Activated gamma-delta T cell (primary cell): ENCODE data around the gene MB21D2.
"Not testable (repeated sequence)": the region's sequence is repeated elsewhere in the genome, so short reads cannot be mapped to it uniquely, and the experiment has no call there.

Experiments used
- DNase-seq: peaks from one replicate; lab custom pipeline; 2025; lab: John Stamatoyannopoulos, UW
- total RNA-seq, 2 donors: gene quantifications; one replicate each; lab custom pipeline; 2026; lab: John Stamatoyannopoulos, UW

The MB21D2 gene, protein sequence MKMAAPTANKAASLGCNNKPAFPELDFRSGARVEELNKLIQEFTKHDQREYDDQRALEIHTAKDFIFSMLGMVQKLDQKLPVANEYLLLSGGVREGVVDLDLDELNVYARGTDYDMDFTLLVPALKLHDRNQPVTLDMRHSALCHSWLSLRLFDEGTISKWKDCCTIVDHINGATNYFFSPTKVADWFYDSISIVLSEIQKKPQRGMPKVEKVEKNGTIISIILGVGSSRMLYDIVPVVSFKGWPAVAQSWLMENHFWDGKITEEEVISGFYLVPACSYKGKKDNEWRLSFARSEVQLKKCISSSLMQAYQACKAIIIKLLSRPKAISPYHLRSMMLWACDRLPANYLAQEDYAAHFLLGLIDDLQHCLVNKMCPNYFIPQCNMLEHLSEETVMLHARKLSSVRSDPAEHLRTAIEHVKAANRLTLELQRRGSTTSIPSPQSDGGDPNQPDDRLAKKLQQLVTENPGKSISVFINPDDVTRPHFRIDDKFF
- total RNA-seq = 5.6 to 6.9 reads per million in 2 donors

DNA sequence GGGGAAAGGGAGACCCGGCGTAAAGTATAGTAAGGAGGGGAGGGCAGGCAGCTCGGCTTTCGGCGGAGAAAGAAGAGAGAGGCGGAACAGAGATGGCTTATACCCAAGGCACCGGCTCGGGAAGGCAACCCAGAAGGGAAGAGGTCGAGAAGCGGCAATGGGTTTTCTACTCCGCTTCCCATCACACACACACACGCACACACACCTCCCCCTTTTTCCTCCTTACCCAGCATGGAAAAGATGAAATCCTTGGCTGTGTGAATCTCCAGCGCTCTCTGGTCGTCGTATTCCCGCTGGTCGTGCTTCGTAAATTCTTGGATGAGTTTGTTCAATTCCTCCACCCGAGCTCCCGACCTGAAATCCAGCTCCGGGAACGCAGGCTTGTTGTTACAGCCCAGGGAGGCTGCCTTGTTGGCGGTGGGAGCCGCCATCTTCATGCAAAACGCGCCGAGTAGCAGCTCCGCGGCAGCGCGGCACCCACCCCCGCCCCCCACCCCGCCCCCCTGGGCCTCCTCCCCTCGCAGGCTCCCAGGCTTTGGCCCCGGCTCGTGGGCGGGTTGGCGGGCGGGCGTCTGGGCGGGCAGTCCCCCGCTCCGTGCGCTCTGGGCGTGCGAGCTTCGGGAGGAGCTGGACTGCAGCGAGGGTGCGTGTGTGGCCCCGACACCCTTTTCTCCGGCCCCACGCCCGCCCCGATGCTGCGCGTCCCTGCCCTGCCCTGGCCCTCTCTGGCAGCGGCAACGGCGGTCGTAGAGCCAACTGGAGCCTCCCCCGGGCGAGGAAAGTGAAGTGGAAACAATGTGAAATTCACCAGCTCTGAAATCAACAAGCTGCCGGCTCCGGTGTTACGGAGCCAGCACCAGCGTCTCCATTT, at the start of gene MB21D2:
MB21D2 (minus strand) TSS at position 453 of the 871 bp plus-strand sequence; CDS start at position 437, 16 bp downstream.
- no peak for DNase-seq

DNA sequence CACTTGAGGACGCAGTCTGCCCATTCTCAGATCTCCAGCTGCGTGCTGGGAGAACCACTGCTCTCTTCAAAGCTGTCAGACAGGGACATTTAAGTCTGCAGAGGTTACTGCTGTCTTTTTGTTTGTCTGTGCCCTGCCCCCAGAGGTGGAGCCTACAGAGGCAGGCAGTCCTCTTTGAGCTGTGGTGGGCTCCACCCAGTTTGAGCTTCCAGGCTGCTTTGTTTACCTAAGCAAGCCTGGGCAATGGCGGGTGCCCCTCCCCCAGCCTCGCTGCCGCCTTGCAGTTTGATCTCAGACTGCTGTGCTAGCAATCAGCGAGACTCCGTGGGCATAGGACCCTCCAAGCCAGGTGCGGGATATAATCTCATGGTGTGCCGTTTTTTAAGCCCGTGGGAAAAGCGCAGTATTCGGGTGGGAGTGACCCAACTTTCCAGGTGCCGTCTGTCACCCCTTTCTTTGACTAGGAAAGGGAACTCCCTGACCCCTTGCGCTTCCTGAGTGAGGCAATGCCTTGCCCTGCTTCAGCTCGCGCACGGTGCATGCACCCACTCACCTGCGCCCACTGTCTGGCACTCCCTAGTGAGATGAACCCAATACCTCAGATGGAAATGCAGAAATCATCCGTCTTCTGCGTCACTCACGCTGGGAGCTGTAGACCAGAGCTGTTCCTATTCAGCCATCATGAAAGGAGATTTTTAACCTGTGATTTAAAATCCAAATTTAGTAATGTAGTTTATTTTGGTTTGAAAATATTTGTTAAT, 47.5 kb upstream of the MB21D2 start:
- not testable (repeated sequence) for DNase-seq

DNA sequence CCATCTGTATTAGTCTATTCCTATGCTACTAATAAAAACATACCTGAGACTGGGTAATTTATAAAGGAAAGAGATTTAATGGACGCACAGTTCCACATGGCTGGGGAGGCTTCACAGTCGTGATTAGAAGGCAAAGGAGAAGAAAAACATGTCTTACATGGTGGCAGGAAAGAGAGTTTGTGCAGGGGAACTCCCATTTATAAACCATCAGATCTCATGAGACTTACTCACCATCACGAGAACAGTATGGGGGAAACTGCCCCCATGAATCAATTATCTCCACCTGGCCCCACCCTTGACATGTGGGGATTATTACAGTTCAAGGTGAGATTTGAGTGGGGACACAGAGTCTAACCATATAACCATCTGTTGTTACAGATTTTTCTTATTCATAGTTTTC, 42.1 kb upstream of the MB21D2 start:
- DNase-seq = no peak

DNA sequence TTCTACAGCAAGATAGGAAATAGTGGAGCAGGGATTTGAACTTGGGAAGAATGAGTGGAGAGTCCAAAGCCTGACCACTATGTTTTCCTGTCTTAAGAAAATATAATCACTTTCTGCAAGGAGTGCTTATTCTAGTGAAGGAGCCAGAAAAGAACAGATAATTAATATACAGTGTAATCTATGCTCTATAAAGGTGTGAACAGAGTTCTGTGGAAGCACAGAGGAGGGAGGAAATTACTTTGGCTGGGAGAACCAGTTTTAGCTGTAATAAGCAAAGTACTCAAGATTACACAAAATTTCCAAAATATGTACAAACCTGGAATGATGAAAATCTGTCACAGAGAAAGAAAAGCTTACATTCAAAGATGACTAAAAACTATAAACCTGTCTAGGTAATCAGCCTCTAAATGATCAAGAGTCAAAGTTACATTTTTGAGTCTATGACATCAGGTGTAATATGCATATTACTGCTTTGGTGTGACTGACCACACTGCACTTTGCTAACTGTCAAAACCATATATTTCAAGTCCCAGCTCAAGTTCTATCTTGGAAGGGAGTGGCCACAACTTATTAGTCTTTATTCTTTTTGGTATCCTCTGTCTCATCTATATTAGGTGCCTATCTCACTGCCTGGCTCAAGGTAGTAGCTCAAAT, 40.7 kb upstream of the MB21D2 start:
- no peak for DNase-seq

DNA sequence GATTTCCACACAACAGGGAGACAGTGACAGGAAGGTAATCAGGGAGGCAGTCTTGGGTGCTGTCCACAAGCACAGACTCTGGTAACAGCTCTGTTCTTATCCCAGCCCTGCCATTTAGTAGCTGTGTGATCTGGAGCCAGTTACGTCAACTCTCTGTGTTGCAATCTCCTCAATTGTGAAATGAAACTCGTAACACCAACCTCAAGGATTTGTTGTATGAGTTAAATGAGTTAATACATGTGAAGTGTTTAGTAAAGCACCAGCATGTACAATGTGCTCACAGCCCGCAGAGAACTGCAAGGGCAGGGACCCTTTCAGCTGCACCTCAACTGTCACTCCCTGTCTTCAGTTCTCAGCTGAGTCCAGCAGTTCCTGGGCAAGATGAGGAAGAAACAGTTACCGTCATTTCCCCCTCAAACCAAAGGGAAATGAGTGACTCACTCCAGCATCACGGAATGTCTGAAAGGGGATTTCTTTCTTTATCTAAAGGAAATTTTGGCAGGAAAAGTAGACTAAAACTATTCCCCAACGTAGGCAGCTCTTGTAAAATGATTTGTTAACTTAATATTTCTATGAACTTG, 39.9 kb upstream of the MB21D2 start:
- DNase-seq = no peak

DNA sequence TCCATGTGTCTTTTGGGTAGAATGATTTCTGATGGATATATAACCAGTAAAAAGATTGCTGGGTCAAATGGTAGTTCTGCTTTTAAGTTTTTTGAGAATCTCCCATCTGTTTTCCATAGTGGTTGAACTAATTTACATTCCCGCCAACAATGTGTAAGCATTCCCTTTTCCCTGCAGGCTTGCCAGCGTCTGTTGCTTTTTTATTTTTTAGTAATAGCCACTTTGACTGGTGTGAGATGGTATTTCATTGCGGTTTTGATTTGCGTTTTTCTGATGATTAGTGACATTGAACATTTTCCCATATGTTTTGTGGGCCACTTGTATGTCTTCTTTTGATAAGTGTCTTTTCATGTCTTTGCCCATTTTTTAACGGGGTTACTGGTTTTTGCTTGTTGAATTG, 36.3 kb upstream of the MB21D2 start:
- no peak for DNase-seq

DNA sequence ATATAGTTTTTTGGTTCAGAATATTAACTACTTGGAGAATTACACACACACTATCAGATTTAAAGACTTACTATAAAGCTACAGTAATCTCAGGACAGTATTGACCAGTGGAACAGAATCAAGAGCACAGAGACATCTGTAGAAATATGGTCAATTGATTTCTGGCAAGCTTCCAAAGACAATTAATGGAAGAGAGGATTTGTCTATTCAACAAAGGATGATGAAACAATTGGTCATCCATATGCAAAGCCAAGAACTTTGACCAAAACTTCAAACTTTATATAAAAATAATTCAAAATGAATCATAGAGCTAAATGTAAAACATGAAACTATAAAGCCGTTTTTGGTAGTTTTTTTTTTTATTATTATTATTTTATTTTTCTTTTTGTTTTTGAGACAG, 29.8 kb upstream of the MB21D2 start:
- no peak for DNase-seq

DNA sequence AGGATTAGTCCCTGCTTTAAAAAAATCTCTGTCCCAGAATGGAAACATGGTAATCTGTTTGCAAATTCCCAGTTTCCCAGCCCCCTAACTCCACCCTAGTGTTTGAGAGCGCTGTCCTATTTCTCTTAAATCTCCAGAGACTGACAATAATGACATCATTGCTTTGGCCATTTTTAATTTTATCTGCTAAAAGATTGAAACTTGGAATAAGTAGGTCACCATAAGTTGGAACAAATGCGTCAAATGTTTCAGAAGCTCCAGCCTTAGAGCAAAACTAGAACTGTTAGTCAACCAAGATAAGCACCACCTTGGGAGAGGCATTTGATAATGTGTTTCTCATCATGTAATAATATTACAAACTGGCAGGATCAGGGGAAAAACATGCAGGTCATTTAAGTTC, 25.7 kb upstream of the MB21D2 start:
- no peak for DNase-seq

DNA sequence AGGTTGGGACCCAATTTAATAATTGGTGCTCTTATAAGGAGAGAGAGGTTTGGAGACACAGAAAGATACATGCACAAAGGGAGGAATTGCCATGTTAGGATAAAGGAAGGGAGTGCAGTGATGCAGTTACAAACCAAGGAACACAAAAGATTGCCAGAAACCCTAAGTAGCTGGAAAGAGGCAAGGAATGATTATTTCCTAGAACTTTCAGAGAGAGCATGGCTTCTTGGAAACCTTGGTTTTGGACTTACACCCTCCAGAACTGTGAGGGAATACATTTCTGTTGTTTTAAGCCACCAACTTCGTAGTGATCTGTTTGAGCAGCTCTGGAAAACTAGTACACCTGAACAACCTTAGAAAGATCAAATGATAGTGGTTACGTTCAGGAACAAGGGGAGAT, 25.0 kb upstream of the MB21D2 start:
- no peak for DNase-seq

DNA sequence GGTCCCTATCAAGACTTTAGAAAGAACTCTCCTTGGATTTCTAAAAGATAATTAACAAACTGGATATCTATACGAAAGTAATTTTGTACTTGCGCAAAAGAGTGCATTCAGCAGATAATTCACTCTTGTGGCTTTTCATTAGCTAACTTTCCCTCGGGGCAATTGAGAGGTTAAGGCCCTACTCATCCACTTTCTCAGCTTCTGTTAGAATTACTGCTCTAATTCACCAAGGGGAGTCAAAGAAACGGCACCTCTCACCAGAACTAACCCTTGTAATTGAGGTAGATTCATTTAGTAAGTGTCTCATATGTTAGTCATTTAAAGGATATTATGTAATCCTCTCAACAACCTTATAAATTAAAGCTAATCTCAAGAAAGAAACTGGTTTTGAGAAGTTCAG, 22.5 kb upstream of the MB21D2 start:
- no peak for DNase-seq

DNA sequence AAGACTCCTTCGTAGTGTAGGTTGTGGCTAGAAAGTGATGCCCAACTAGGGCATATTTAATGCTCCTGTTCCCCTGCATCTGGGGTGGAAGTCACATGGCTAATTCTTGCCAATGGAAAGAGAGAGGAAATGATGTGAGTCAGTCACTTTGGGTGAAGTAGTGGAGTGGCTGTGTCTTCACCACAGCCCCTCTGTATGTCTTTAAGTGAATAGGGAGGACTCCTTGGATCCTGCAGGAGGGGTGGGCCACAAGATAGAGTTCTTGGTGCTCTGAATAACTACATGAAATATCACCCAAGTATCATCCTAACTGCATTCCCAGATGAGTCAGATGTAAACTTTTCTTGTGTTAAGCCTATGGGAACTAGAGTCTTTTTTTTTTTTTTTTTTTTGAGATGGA, 17.8 kb upstream of the MB21D2 start:
- DNase-seq = no peak

DNA sequence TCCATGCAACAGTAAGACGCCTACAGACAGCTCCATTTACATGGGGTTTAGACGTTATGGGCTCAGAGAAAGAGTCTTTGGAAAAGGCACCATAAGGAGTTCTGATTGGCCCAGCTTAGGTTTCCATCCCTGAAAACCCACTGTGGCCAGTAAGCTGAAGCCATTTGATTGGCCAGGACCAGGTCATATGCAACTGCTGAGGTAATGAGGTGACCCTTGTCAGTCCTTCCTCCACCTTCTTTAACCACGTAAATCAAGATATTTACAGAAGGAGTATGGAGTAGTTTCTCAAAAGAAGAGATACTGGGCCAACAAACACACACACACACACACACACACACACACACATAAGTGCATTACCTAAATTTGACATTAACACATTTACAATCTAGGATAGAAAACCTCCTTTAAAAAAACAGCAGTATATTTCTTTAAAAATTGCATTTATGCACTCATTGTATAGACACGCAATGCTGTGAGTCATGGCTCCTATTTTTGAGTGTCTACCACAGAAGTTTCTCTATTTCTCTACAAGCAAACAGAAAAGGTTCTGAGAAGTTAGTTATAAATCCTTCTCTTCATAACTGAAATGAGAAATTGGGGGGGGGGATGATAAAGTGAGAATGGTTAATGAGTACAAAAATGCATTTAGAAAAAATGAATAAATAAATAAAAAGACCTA, 16.3 kb upstream of the MB21D2 start:
- no peak for DNase-seq

DNA sequence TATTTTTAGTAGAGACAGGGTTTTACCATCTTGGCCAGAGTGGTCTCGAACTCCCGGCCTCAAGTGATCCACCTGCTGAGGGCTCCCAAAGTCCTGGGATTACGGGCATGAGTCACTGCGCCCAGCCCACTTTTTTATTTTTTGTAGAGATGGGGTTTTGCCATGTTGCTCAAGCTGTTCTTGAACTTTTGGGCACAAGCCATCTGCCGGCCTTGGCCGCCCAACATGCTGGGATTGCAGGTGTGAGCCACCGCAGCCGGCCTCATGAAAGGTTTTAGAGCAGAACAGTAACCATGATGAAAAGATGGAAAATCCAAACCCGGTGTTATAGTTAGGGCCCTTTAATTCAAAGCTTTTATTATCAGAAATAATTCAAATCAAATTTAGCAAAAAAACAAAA, 15.6 kb upstream of the MB21D2 start:
- DNase-seq = no peak

DNA sequence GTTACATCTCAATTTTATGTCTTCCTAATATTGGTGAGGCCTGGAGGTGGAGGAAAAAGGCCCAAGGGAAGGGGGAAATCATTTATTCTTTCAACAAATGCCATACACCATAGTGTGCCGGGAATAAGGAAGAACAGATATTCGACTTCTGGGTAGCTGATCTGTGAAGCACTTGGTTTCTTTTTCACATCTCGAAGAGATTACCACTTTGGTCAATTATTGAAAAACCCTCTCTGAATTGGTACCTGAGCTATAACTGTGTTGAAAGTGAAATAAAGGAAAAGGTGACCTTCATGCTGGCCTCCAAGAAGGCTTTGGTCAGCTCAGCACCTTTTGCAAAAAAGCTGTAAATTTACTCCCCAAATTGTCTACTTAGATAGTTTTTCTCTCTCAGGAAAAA, 14.2 kb upstream of the MB21D2 start:
- DNase-seq = no peak

DNA sequence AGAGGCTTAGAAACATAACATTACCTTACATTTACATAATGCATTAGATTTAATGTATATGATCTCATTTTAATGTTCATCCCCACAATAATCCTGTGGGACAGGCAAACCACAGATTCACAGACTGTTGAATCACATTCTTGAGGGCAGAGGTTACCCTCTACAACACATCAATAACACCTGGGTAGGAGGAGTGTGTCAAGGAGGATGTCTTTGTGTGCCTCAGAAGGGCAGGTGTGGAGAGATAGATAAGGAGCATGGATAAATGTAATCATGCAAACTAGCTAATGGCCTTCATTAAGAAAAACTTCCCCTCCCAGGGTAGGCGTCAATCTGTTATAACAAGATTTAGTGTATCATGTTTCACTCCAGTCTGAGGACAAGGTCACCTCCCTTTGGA, 12.9 kb upstream of the MB21D2 start:
- DNase-seq = no peak

DNA sequence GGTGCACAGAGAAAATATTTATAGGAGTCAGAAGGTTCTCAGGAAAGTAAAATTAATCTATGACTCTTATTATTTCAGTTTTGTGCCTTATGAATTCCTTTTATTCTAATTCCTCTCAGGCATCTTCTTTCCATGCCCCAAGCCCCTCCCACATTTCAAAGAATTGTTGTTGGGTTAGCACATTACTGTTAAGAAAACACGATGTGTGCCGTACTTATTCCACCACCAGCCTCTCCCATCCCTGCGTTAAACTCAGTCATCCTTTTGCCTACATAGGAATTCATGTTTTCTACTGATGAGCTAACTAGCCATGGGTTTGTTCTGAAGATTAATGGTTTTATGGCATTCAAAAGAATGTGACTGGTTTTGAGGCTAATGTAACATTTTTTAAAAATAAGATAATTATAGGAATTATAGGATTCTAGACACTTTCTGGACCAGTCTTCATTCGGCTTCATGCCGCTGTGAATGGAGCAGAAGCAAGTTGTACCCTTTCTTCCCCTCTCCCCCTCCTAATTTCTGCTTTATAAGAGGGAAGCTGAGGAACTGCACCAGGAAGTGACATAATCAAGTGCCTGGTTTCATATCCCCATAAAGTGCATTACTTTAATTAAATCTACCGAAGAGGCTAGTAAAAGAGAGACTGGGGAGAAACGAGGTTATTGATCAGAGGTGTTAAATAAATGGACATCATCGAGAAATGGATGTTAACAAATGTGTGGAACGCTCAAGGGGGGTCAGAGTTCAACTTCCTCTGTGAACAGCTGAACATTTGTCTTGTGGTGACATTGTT, 12.3 kb upstream of the MB21D2 start:
- no peak for DNase-seq

DNA sequence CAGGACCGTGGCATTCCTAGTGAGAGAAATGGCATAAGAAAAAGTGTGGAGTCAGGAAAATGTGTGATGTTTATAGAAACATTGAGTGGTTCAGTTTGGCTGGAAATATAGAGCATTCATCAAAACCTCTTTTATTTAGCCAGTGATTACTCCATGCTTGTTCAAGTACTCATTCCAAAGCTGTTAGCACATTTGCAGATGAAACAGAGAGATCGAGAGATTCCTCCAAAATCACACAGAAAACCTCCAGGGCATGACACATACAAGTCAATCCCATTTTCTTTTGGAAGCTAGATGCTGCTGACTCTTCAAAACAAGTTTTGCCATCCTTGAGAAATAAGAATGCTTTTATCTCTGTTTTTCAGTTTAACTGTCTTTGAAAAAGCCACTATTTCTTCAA, 11.5 kb upstream of the MB21D2 start:
- DNase-seq = no peak

DNA sequence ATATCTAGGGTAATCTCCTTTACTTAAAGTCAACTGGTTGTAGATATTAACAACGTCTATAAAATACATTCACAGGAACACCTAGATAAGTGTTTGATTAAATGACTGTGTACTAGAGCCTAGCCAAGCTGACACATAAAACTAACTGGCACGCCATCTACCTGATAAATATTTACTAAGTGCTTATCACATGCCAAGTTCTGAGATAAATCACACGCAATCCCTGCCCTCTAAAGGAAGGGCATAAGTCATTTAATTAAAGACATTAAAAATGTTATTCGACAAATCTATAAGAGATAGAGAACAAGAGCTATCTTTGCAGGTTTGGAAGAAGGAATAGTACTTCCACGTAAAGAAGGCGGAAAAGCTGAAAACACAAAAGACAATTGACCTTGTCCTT, 11.1 kb upstream of the MB21D2 start:
- DNase-seq = no peak

DNA sequence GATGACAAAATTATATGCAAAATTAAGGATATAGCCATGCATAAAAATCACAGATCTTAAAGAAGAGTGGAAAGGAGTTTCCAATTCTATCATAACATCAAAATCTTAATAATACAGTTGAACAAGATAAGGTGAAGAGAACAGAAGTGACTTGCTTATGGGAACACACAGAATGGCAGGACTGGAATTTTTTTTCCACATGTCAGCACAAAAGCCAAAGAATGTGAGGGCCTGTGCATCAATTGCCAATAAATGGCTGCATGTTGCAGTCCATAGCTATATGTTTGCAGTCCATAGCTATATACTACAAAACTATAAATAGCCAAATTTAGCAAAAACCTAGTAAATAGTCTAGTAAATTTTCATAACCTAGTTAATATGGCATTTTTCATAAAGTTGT, 10.4 kb upstream of the MB21D2 start:
- no peak for DNase-seq

DNA sequence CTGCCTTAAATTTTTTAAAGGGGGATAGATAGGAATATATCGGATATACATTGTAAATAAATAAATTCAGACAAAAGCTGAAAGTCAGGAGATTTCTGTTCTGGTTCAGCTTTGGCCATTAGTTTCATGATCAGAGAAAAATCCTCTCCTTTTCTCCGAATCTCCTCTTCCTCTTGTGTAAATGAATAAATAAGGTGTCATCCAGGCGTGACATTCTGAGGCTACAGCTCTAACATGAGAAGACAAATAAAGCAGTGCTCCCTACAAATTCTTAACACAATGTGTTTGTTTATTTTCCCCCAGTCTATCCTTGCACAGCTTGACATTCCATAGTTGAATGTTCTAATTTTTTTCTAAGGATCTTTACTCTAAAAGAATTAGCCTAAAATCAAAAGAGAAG, 9.4 kb upstream of the MB21D2 start:
- DNase-seq = no peak
